HG03354 (cell line): ENCODE results near the gene ZNF248.

ENCODE experiments used
- ATAC-seq: cut with Tn5 transposase; IDR thresholded peaks from one replicate; pipeline ENCODE4 v1.9.1; 2021; ENCODE audit warnings: mild to moderate bottlenecking; ENCODE audit not compliant: unreplicated experiment, poor library complexity, severe bottlenecking

Gene ZNF248

DNA sequence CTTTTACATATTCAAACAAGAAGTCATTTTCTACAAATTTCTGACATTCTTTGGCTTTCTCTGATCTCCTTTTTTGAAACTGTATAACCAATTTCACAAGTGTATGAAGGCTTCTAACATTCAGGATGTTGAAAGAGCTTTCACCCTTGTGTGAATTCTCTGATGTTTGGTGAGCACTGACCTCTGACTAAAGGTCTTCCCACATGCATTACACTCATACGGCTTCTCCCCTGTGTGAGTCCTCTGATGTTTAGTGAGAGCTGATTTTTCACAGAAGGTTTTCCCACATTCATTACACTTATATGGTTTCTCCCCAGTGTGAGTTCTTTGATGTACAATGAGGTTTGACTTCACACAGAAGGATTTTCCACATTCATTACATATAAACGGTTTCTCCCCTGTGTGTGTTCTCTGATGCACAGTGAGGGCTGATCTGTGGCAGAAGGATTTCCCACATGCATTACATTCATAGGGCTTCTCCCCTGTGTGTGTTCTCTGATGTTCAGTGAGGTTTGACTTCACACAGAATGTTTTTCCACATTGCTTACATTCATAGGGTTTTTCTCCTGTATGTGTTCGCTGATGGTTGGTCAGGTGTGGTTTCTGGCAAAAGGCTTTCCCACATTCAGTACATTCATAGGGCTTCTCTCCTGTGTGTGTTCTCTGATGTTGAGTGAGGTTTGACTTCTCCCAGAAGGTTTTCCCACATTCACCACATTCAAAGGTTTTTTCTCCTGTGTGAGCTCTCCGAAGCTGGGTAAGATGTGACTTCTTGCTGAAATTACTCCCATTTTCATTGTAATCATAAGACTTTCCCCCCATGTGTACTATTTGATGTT lies 25.7 kb downstream of the ZNF248 start:
- no peak for ATAC-seq

DNA sequence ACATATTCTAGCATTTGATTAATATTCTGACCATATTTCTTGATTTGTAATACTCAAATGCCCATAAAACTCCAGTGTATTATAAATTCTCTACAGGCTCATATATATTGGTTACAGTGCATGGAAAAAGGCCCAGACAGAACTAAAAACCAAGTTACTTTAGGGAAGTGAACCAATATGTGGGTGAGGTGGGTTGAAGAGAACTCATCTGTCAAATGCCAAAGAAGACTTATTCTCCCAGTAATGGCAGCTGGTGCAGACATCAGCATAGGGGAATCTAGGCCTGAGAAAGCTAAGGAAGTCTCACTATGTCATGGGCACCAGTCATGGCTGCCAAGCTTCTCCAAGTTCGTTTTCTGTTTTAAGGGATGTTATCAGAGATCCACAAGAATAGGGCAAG lies 30.6 kb downstream of the ZNF248 start:
- no peak for ATAC-seq

DNA sequence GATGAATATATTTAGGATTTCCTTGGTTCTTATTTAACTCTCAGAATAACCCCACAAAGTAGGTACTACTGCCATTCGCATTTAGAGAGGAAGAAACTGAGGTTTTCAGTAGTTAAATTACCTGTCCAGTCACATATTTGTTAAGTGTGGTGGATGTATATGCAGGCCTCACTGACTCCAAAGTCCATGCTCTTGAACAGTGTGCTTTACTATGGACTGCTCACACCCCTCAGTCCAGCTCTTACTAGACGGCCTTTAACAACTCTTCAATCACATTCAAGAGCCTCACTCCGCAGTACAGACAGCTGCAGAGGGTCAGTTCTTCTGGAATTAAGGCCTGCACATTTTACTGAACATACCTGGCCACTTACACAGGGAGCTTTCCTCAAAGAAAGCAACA lies 36.2 kb downstream of the ZNF248 start:
- ATAC-seq: no peak

DNA sequence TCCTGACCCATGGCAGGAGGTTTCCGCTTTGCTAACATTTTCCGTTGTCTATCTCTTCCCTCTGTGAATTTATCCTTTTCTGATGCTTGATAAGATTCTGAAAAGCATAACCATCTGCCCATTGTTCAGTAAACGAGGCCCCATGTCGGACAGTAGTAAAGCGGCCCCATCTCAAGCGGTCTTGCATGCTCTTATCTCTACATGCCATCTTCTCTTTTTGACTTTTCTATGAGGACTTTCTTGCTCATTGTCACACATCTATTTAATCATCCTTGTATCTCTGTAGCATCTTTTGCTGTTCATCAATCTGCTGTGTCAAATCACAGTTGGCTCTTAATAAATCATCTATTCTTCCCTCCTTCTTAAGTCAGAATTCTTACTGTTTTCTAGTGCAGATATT lies 37.6 kb downstream of the ZNF248 start:
- ATAC-seq: no peak

DNA sequence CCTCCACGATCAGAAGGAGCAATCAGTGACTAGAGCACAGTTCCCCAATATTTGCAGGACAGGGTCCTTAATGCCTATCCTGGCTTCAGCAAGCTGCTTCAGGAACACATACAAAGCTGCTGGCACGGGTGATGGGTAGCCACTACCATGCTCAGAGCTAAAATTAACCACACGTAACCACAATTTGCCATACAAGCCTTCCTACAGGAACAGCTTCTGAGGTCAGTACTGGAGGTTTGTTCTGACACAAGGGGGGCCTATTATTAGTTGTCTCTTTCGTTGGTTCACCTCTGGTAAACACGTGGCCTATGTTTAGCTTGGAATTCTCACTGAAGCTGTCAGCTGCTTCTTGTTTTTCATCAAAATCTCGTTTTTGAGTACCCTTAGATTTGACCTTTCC lies 41.1 kb downstream of the ZNF248 start:
- no peak for ATAC-seq

DNA sequence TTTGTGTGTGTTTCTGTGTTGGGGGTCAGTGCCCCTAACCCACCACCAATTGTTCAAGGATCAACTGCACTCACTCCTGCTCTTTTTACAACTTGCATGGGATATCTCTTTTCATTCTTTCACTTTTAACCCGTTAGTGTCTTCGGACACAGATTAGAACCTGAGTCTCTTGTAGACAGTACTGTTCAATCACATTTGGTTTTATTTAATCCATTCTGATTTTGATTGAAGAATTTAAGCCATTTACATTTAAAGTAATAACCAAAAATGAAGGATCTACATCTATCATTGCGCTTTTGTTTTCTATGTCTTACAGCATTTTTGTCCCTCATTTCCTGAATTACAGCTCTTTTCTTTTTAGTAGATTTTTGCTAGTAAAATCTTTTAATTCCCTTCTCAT lies 43.6 kb downstream of the ZNF248 start:
- ATAC-seq: no peak

DNA sequence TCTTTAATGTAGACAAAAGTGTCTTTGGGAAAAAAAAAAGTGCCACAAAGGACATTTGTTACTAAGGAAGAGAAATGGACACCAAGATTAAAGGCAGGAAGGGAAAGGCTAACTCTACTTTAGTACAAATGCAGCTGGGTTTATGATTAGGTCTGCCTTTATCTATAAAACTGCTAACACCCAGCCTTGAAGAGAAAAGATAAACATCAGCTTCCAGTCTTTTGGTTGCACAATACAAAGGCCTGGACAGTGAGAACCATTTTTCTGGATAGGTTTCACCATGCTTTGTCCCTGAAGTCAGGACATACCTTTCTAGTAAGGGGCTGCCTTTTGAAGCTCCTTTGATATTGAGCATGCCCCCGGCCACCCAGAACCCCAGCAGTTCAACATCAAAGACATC lies 45.1 kb downstream of the ZNF248 start:
- ATAC-seq: no peak

DNA sequence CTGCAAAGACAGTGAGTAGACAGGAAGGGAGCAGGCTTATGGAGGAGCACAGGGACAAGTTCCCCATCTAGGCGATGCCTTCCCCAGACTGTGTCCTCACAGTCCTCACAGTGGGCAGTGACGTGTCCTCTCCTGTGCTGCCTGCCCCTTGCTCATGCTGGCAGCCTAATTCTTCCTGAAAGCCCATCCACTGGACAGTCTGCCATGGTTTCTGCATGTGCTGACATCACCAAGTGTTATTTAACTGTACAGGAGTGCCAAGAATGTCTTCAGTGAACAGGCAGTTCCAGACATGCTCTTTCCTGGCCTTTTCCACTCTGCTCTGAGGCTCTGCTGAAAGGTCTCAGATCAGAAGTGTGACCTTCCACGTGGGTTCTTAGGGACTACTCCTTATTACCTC lies 54.1 kb downstream of the ZNF248 start:
- no peak for ATAC-seq

DNA sequence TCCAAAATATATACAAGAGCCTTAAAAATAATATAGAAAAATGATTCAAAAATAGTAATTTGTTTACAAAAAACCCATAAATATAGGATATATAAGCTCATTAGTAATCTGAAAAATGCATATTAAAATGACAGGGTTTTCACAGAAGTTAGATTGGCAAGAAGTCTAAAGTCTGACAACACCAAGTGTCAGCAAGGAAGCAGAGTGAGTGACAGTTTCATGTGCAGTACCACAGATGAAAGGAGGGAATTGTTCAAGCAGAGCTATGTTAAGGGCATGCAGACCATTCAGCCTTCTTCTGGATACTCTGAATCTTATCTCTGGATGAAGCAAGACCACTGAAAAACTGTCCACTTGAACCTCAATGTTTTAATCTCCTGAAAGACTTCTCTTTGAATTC lies 55.9 kb downstream of the ZNF248 start:
- ATAC-seq: no peak

DNA sequence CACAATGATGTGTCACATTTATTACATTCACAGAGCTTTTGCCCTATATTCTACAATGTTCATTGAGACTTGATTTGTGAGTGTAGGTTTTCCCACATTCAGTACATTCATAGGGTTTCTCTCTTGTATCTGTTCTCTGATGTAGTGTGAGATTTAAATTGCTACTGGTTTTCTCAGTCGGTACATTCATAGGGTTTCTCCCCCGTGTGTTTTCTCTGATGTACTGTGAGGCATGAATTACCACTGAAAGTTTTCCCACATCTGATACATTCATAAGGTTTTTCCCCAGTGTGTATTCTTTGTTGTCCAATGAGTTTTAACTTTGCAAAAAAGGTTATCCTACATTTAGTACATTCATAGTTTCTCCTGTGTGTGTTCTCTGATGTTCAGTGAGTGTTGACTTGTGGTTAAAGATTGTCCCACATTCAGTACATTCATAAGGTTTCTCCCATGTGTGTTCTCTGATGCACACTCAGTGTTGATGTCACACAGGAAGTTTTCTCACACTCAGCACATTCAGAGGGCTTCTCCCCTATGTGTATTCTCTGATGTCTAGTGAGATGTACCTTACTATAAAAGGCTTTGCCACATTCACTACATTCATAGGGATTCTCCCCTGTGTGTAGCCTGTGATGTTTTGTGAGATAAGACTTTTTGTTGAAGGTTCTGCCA lies 63.0 kb downstream of the ZNF248 start:
- no peak for ATAC-seq

DNA sequence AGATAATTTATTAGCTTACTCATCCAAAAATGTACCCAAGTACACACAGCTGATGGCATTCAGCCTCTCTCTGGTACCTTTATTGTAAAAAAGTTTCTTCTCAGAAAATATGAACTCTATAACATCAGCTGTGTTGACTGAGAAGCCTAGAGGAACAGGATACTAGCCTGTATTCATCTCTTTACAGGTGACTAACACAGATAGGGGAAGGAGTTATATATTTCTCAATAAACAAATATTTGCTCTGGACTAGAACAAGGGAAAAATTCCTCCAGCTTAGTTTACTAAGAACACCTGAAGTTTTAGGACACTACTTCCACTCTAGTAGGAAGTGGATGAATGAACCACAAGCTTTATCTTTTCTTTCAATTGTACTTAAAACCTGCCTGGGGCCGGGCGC lies 67.8 kb downstream of the ZNF248 start:
- ATAC-seq: no peak

DNA sequence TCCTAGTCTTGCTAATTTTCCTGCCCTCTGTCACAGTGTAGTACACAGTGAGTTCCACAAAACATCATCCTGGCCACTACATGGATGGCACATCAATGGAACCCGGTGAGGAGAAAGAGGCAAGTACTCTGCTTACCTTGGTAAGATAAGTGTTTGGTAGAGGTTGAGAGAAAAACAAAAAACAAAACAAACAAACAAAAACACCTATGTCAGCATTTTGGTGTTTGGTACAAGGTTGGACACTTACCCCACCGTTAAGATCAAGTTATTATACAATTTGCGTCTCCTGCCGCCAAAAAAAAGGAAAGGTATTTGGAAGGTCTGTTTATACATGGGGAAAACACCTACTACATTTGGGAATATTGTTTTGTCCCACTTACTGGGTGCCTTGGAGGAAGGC lies 72.7 kb downstream of the ZNF248 start:
- no peak for ATAC-seq

DNA sequence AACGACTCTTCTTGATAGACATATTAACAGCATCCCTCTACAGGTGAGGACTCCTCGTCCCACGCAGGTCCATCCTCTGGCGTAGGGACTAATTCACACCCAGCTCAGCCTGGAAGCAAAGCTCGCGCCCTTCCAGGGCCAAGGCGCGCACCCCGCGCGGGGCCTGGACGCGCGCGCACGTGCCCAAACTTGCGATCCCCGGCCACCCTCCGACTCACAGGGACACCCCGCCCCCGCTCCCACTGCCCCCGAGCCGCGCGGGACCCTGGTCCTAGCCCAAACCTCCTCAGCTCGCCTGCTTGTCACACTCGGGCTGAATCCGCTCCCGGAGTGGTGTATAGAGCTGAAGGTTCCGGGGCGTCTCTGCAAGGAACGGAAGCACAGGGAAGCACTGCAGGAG lies 76.9 kb downstream of the ZNF248 start:
- no peak for ATAC-seq

DNA sequence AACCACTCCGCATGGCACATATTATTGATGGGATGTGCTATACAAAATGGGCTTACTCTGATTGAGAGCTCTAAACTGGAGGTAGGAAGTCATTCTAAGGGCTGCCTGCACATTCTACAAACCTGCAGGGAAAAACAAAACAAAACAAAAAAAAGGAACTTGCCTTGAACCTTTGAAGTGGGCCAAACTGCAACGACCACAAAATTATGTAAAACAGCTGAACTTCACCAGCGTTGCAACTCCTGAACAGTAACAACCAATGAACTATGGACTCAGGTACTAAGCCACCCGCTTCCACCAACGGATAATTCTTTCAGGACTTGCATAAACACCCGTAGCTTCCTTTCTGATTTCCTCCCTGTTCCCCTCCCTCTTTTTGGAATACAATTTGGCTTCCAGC lies 80.4 kb downstream of the ZNF248 start:
- no peak for ATAC-seq

DNA sequence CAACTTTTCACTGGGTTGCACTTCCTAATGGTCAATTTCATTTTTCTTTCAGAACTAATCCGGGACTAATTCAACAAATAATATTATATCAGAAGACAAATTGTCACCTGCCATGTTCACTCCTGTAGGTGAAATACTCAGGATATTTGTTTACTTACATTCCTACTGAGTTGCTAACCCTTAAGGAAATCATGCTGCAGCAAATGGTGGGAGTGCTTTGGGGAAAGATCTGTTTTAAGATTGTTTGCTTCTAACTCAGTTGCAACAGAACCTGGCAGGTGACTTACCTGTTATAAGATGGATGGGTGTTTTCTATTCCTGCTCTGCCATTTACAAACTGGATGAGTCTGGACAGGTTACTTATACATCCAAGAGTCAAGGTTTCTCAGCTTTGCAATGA lies 81.8 kb downstream of the ZNF248 start:
- ATAC-seq: no peak

DNA sequence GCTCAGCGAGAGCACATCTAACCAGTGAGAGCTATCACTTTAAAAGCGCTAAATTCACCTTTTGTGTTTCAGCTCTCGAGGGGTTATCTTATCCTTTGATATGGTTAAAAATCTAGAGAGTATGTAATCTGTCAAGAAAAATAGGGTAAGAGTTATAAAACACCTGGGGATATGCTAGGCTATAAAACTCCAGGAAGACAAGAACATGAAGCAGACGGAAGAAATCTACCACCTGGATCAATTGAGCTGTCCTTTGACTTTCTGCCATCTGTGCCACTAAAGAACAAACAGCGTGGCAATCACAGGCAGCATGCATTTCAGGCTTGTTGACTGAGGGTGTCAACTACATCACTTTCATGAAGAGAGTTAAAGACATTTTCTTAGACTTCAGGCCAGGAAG lies 83.1 kb downstream of the ZNF248 start:
- ATAC-seq: no peak

DNA sequence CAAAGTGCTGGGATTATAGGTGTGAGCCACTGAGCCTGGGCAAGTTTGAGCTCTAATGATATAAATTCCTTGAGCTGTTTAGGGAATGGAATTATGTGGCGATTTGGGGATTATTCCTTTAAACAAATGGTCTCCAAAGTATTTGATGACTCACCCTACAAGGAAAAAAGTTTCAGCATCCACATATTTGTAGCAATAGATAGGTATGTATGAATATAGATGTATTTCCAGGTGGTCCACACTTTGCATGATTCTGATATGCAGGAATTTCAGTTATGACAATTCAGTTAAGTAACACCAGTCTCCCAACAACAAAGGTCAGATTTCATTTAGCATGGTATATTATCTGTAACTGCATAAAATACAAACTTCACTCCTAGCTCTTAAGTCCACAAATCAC lies 92.2 kb downstream of the ZNF248 start:
- no peak for ATAC-seq

DNA sequence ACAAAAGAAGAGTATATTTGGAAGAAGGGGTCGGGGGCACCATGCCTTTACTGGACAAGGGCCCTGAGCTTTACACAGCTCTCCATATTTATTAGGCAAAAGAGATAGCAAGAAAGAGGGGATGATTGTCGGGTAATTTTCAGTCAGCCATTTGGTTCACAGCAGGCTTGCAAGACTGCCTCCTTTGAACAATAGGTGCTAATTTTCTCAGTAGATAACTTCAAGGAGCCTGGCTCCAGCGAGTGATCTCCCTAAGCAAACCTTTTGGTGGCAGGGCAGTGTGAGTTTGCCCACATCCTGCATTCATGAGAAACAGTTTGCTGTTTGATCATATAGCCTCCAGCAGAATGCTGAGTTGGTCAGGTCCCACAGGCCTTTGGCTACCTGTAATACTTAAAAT lies 94.3 kb downstream of the ZNF248 start:
- ATAC-seq: no peak

DNA sequence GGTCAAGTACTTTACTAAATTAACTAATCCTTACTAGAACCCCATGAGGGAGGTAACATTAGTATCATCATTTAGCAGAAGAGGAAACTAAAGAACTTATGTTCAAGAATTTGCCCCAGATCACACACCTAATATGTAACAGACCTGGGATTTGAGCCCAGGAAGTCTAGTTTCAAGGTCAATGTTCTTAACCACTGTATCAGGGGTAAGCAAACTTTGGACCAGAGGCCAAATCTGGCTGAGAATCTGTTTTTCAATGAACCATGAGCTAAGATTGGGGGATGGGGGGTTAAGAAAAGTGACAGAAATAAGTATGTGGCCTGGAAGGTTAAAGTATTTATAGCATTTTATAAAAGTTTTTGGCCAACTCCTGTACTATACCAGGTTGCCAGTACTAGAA lies 95.1 kb downstream of the ZNF248 start:
- ATAC-seq: no peak

DNA sequence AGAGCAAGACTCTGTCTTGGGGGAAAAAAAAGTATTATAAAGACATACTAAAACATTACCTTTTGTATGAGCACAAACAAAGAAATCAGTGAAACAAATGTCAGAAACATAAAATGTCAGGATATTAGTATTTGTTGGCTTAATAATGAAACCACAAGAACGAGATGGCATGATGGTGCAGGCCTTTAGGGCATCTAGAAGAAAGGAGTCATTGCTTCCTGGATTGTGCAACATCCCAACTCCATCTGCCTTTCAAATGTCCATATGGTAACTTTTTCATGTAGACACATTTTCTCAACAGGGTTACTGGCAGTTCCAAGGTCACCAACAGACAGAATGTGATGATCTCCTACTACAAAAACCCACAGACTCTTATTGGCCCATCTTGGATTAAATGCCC lies 96.6 kb downstream of the ZNF248 start:
- no peak for ATAC-seq

DNA sequence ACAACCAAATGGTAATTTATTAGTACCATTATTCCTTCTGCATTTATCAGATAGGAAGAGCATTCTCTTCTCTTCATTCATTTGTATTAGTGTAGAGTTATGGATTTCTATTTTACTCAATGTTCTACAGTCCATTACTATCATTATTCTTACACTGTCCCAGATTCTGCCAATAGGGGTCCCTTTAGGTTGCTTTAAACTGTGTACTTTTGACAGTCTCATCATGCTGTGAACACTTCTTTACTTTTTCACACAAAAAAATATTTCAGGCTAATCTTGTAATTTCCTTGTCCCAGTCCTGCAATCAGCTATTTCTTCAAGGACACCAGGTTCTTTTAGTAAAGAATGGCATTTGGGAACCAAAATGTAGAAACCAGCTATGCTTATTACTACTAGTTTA lies 99.3 kb downstream of the ZNF248 start:
- ATAC-seq: no peak
